Natural killer cell (primary cell): ENCODE measurements around the gene PFDN4. TPM values are rescaled to one million over a fixed set of nuclear protein-coding genes. Genes with fewer than 3 reads are reported as not detected.
A peak's percentile ranks its signal among the peaks of the same experiment; 100 is the strongest.

Source experiments
- ATAC-seq, 3 donors: fragments of 150-1000 bp in 2 of 3; fragments of 200-7000 bp in 1 of 3; cut with Tn5 transposase; 1 replicate in 1 of 3; 2 replicates in 2 of 3; pipeline ENCODE4 v1.10.0; 2021; ENCODE audit warnings: mild to moderate bottlenecking in 2 of 3, moderate library complexity in 2 of 3
- DNase-seq, 2 donors: peaks; one replicate each; pipeline versions ENCODE4 v3.0.0 to v3.0.0-alpha.2; 2013 to 2021; ENCODE audit warnings: mixed read lengths in 1 of 2
- H3K27ac ChIP-seq: one replicate; pipeline ENCODE4 v1.5.1; 2013; ENCODE audit warnings: mild to moderate bottlenecking, low read length
- H3K27me3 ChIP-seq: one replicate; pipeline ENCODE4 v1.6.1; 2013; ENCODE audit warnings: low read length; ENCODE audit not compliant: control insufficient read depth, insufficient read depth
- H3K36me3 ChIP-seq: one replicate; pipeline ENCODE4 v1.6.1; 2013; ENCODE audit warnings: low read length; ENCODE audit not compliant: control insufficient read depth, insufficient read depth
- H3K4me1 ChIP-seq: one replicate; pipeline ENCODE4 v1.6.1; 2013; ENCODE audit warnings: low read length; ENCODE audit not compliant: control insufficient read depth, insufficient read depth
- H3K4me3 ChIP-seq: one replicate; pipeline ENCODE4 v1.5.1; 2013; ENCODE audit warnings: low read length
- H3K9me3 ChIP-seq: one replicate; pipeline ENCODE4 v1.6.1; 2013; ENCODE audit warnings: low read length; ENCODE audit not compliant: control insufficient read depth, insufficient read depth
- H3K27ac Mint-ChIP-seq, 2 donors: one replicate each; pipeline ENCODE4 v1.8.0; 2022; ENCODE audit warnings: mild to moderate bottlenecking in 2 of 2, mixed read lengths in 2 of 2, moderate library complexity in 1 of 2
- H3K27me3 Mint-ChIP-seq, 2 donors: one replicate each; pipeline ENCODE4 v1.8.0; 2022; ENCODE audit warnings: low read depth in 2 of 2, mixed read lengths in 2 of 2
- H3K36me3 Mint-ChIP-seq: one replicate; pipeline ENCODE4 v1.8.0; 2022; ENCODE audit warnings: mixed read lengths
- H3K4me1 Mint-ChIP-seq, 2 donors: one replicate each; pipeline ENCODE4 v1.8.0; 2022; ENCODE audit warnings: mixed read lengths in 2 of 2
- H3K4me3 Mint-ChIP-seq: one replicate; pipeline ENCODE4 v1.8.0; 2022; ENCODE audit warnings: mild to moderate bottlenecking, moderate library complexity, mixed read lengths
- H3K9me3 Mint-ChIP-seq, 2 donors: one replicate each; pipeline ENCODE4 v1.8.0; 2022; ENCODE audit warnings: mixed read lengths in 2 of 2
- CTCF ChIP-seq: fragments of 200-600 bp; IDR thresholded peaks from one replicate; pipeline ENCODE4 v1.8.0; 2022; ENCODE audit warnings: antibody characterized with exemption
- WGBS: methylation state at CpG from one replicate; pipeline ENCODE4 v1.1.7; 2013; ENCODE audit warnings: missing lambda C conversion rate; ENCODE audit not compliant: insufficient coverage; 5-methylcytosine and 5-hydroxymethylcytosine counted together
- intact Hi-C: fragments of 100-400 bp; cut with micrococcal nuclease; formaldehyde crosslinking; loops from one replicate; pipeline ENCODE4 v1.14.2; 2022
- total RNA-seq, 4 donors: library from RNA; stranded (reverse); fragments of 120-200 nt in 1 of 4; gene quantifications; one replicate each; pipeline versions ENCODE4 v1.2.3 to v1.2.4, GENCODE V29; 2013 to 2022

The PFDN4 gene
- total RNA-seq, 3 donors from 2014 or later (not counting 1 experiment from before 2014, with no cell fraction given): 16.5 to 22.2 (median 17.1) TPM

GRCh38 chr20:54217762-54218161 is 9.9 kb downstream of the PFDN4 start:
- WGBS: 97% methylated on average over 6 of the region's 7 CpGs
- Mint-ChIP-seq H3K27me3 (no peaks in the 10 kb centered on the region), H3K36me3 (no peaks in the 10 kb centered on the region), H3K27ac (no peak overlapping the region), H3K9me3 (no peaks in the 10 kb centered on the region), H3K4me1 (peaks cover 16 to 23% of the 10 kb centered on the region in 2 donors), H3K4me3 (no peak overlapping the region)
- ATAC-seq: no peak
- Histone ChIP-seq H3K4me3 (no peak overlapping the region), H3K4me1 (no peaks in the 10 kb centered on the region), H3K27ac (no peak overlapping the region), H3K27me3 (no peaks in the 10 kb centered on the region), H3K36me3 (peaks cover 24% of the 10 kb centered on the region), H3K9me3 (no peaks in the 10 kb centered on the region)
- no peak for DNase-seq
- TF ChIP-seq CTCF: no peak
- intact Hi-C loops: no loop called here

- no peak for TF ChIP-seq CTCF
- H3K4me1 Mint-ChIP-seq: peaks cover 12 to 23% of the 10 kb centered on the region in 2 donors
- Histone ChIP-seq H3K36me3 (peaks cover 24% of the 10 kb centered on the region), H3K27me3 (no peaks in the 10 kb centered on the region), H3K9me3 (no peaks in the 10 kb centered on the region), H3K4me1 (no peaks in the 10 kb centered on the region), H3K4me3 (no peak overlapping the region), H3K27ac (no peak overlapping the region)
- no peak overlapping the region for H3K27ac Mint-ChIP-seq
- ATAC-seq (no peak), DNase-seq (no peak)
- no peaks in the 10 kb centered on the region for H3K27me3 Mint-ChIP-seq
- intact Hi-C loops: no loop called here
- H3K4me3 Mint-ChIP-seq: no peak overlapping the region
- no peaks in the 10 kb centered on the region for H3K36me3 Mint-ChIP-seq
- no peaks in the 10 kb centered on the region for H3K9me3 Mint-ChIP-seq
These were observed 10.6 kb downstream of the PFDN4 start for GRCh38 chr20:54218470-54218869.

GRCh38 chr20:54219751-54220426 is 12.0 kb downstream of the PFDN4 start:
- H3K27me3 ChIP-seq: no peaks in the 10 kb centered on the region
- intact Hi-C loops: no loop called here
- H3K4me1 Mint-ChIP-seq: peaks cover 12 to 23% of the 10 kb centered on the region in 2 donors
- H3K4me3 Mint-ChIP-seq: no peak overlapping the region
- peaks cover 24% of the 10 kb centered on the region for H3K36me3 ChIP-seq
- no peak for TF ChIP-seq CTCF
- H3K4me1 ChIP-seq: no peaks in the 10 kb centered on the region
- no peaks in the 10 kb centered on the region for H3K9me3 Mint-ChIP-seq
- DNase-seq (peak in 1 of 2 donors; percentile 24), ATAC-seq (no peak)
- H3K36me3 Mint-ChIP-seq: no peaks in the 10 kb centered on the region
- H3K27ac Mint-ChIP-seq: no peak overlapping the region
- H3K4me3 ChIP-seq: no peak overlapping the region
- no peaks in the 10 kb centered on the region for H3K27me3 Mint-ChIP-seq
- H3K27ac ChIP-seq: no peak overlapping the region
- no peaks in the 10 kb centered on the region for H3K9me3 ChIP-seq
- WGBS: 87% methylated on average over 5 of the region's 6 CpGs

- no peaks in the 10 kb centered on the region for H3K27me3 Mint-ChIP-seq
- ATAC-seq (no peak), DNase-seq (no peak)
- Histone ChIP-seq H3K4me3 (no peak overlapping the region), H3K36me3 (peaks cover 21% of the 10 kb centered on the region), H3K27ac (no peak overlapping the region), H3K27me3 (no peaks in the 10 kb centered on the region), H3K9me3 (no peaks in the 10 kb centered on the region), H3K4me1 (no peaks in the 10 kb centered on the region)
- TF ChIP-seq CTCF: no peak
- H3K27ac Mint-ChIP-seq: peak overlapping the region; percentile 75 to 82
- H3K36me3 Mint-ChIP-seq: no peaks in the 10 kb centered on the region
- 99% methylated on average over 6 of the region's 6 CpGs for WGBS
- H3K4me1 Mint-ChIP-seq: peaks cover 12 to 20% of the 10 kb centered on the region in 2 donors
- H3K9me3 Mint-ChIP-seq: no peaks in the 10 kb centered on the region
- intact Hi-C loops: no loop called here
- H3K4me3 Mint-ChIP-seq: no peak overlapping the region
These were observed 12.8 kb downstream of the PFDN4 start for GRCh38 chr20:54220722-54221121.
